Peyer's patch (tissue), 4 donors: Measurements from ENCODE around the gene ATP6V0A4. TPM values are rescaled to one million over a fixed set of nuclear protein-coding genes. Genes with fewer than 3 reads are reported as not detected.
"Not testable (repeated sequence)": the region's sequence is repeated elsewhere in the genome, so short reads cannot be mapped to it uniquely, and the experiment has no call there.

ENCODE experiments used
- DNase-seq, 3 donors: peaks; one replicate each; pipeline ENCODE4 v3.0.0-alpha.2; 2017 to 2019
- H3K27ac ChIP-seq, 4 donors: fragments of 200-600 bp; sonication (generic); one replicate each; pipeline ENCODE4 v1.5.1; 2016 to 2019
- H3K27me3 ChIP-seq, 2 donors: fragments of 200-600 bp; sonication (generic); one replicate each; pipeline ENCODE4 v1.5.1; 2019
- H3K36me3 ChIP-seq, 3 donors: fragments of 200-600 bp; sonication (generic); one replicate each; pipeline ENCODE4 v1.5.1; 2016 to 2019
- H3K4me1 ChIP-seq, 4 donors: fragments of 200-600 bp; sonication (generic); one replicate each; pipeline ENCODE4 v1.5.1; 2016 to 2019
- H3K4me3 ChIP-seq, 4 donors: fragments of 200-600 bp; sonication (generic); 1 replicate in 3 of 4; 2 replicates in 1 of 4; pipeline ENCODE4 v1.5.1; 2016 to 2019; ENCODE audit warnings: mild to moderate bottlenecking in 1 of 4
- H3K9me3 ChIP-seq, 4 donors: fragments of 200-600 bp; sonication (generic); one replicate each; pipeline ENCODE4 v1.5.1; 2016 to 2019; ENCODE audit warnings: mild to moderate bottlenecking in 1 of 4
- CTCF ChIP-seq, 6 experiments: fragments of 450-650 bp in 4 of 6; fragments of 200-600 bp in 2 of 6; sonication (generic) in 1 of 6; IDR thresholded peaks; one replicate each; pipeline ENCODE4 v1.5.1; 2017 to 2019; ENCODE audit warnings: antibody characterized with exemption in 6 of 6, mild to moderate bottlenecking in 3 of 6, moderate library complexity in 1 of 6
- POLR2A ChIP-seq, 2 donors: fragments of 450-650 bp; IDR thresholded peaks; one replicate each; pipeline ENCODE4 v1.5.1; 2017; ENCODE audit warnings: antibody characterized with exemption in 2 of 2, mild to moderate bottlenecking in 2 of 2, moderate library complexity in 2 of 2
- total RNA-seq, 4 donors: library from RNA; depleted of rRNA; stranded (reverse); fragments of >200 nt; gene quantifications; one replicate each; pipeline ENCODE4 v1.1.0, GENCODE V29; 2016

ATP6V0A4 gene
- total RNA-seq, 4 donors from 2014 or later: 0.66 TPM; not detected in 3

- Histone ChIP-seq H3K4me3 (no peak overlapping the region), H3K27ac (no peak overlapping the region), H3K9me3 (no peaks in the 10 kb centered on the region), H3K4me1 (no peaks in the 10 kb centered on the region), H3K36me3 (no peaks in the 10 kb centered on the region), H3K27me3 (no peaks in the 10 kb centered on the region)
- TF ChIP-seq POLR2A (IDR thresholded peaks at IDR 0.05) (no peak), CTCF (IDR thresholded peaks at IDR 0.05) (no peak)
- DNase-seq: no peak
Measured at GRCh38 chr7:138699661-138700060, 98.3 kb downstream of the ATP6V0A4 start.

GRCh38 chr7:138698281-138698680 is 99.7 kb downstream of the ATP6V0A4 start:
- Histone ChIP-seq H3K36me3 (no peaks in the 10 kb centered on the region), H3K9me3 (no peaks in the 10 kb centered on the region), H3K4me3 (no peak overlapping the region), H3K4me1 (no peaks in the 10 kb centered on the region), H3K27ac (no peak overlapping the region), H3K27me3 (no peaks in the 10 kb centered on the region)
- TF ChIP-seq POLR2A (IDR thresholded peaks at IDR 0.05) (no peak), CTCF (IDR thresholded peaks at IDR 0.05) (no peak)
- DNase-seq: no peak

- no peaks in the 10 kb centered on the region for H3K4me1 ChIP-seq
- no peak for DNase-seq
- TF ChIP-seq CTCF (IDR thresholded peaks at IDR 0.05) (no peak), POLR2A (IDR thresholded peaks at IDR 0.05) (no peak)
- no peaks in the 10 kb centered on the region for H3K9me3 ChIP-seq
- no peaks in the 10 kb centered on the region for H3K27me3 ChIP-seq
- no peak overlapping the region for H3K4me3 ChIP-seq
- no peak overlapping the region for H3K27ac ChIP-seq
- no peaks in the 10 kb centered on the region for H3K36me3 ChIP-seq
Measured at GRCh38 chr7:138697535-138698182, 100.3 kb downstream of the ATP6V0A4 start.

- not testable (repeated sequence) for H3K27ac ChIP-seq, H3K4me3 ChIP-seq, H3K27me3 ChIP-seq, H3K36me3 ChIP-seq, H3K4me1 ChIP-seq, H3K9me3 ChIP-seq, DNase-seq
Measured at GRCh38 chr7:138695776-138696175, 102.2 kb downstream of the ATP6V0A4 start.

- no peak overlapping the region for H3K27ac ChIP-seq
- TF ChIP-seq POLR2A (IDR thresholded peaks at IDR 0.05) (no peak), CTCF (IDR thresholded peaks at IDR 0.05) (no peak)
- H3K36me3 ChIP-seq: no peaks in the 10 kb centered on the region
- no peak overlapping the region for H3K4me3 ChIP-seq
- no peak for DNase-seq
- no peaks in the 10 kb centered on the region for H3K9me3 ChIP-seq
- no peaks in the 10 kb centered on the region for H3K4me1 ChIP-seq
- no peaks in the 10 kb centered on the region for H3K27me3 ChIP-seq
Measured at GRCh38 chr7:138695106-138695505, 102.9 kb downstream of the ATP6V0A4 start.

- H3K9me3 ChIP-seq: no peaks in the 10 kb centered on the region
- no peak overlapping the region for H3K27ac ChIP-seq
- H3K4me1 ChIP-seq: no peaks in the 10 kb centered on the region
- no peak overlapping the region for H3K4me3 ChIP-seq
- no peak for TF ChIP-seq POLR2A (IDR thresholded peaks at IDR 0.05)
- H3K27me3 ChIP-seq: no peaks in the 10 kb centered on the region
- DNase-seq: no peak
- no peaks in the 10 kb centered on the region for H3K36me3 ChIP-seq
Measured at GRCh38 chr7:138691178-138691577, 106.8 kb downstream of the ATP6V0A4 start.

- Histone ChIP-seq H3K36me3 (no peaks in the 10 kb centered on the region), H3K27ac (no peak overlapping the region), H3K4me3 (no peak overlapping the region), H3K4me1 (no peaks in the 10 kb centered on the region), H3K27me3 (no peaks in the 10 kb centered on the region), H3K9me3 (no peaks in the 10 kb centered on the region)
- TF ChIP-seq CTCF (IDR thresholded peaks at IDR 0.05): no peak
- no peak for TF ChIP-seq POLR2A (IDR thresholded peaks at IDR 0.05)
- DNase-seq: no peak
Measured at GRCh38 chr7:138690495-138690894, 107.5 kb downstream of the ATP6V0A4 start.

GRCh38 chr7:138688037-138688436 is 110.0 kb downstream of the ATP6V0A4 start:
- H3K27me3 ChIP-seq, H3K9me3 ChIP-seq, H3K4me3 ChIP-seq, DNase-seq, H3K36me3 ChIP-seq, H3K4me1 ChIP-seq, H3K27ac ChIP-seq: not testable (repeated sequence)
